Measurements from ENCODE around the gene ADGRV1.
"Not testable (repeated sequence)": the region's sequence is repeated elsewhere in the genome, so short reads cannot be mapped to it uniquely, and the experiment has no call there.

The ADGRV1 gene

GRCh38 chr5:90549729-90550275 is 8.8 kb upstream of the ADGRV1 start:
- DNase-seq, result no peak

- no peak for DNase-seq
Measured at GRCh38 chr5:90550963-90551362, 7.6 kb upstream of the ADGRV1 start.

DNA sequence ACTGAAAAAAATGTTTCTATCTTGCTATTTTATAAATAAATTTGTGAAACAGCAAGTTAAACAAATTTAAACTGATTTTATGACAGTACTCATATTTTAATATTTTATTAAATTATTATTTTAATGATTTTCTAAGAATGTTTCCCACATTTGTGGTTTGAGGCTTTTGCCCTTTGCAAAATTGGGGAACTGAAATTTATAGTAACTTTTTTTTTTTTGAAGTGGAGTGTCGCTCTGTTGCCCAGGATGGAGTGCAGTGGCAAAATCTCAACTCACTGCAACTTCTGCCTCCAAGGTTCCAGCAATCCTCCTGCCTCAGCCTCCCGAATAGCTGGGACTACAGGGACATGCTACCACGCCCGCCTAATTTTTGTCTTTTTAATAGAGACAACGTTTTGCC is 7.2 kb upstream of the ADGRV1 start:
- no peak for DNase-seq

DNA sequence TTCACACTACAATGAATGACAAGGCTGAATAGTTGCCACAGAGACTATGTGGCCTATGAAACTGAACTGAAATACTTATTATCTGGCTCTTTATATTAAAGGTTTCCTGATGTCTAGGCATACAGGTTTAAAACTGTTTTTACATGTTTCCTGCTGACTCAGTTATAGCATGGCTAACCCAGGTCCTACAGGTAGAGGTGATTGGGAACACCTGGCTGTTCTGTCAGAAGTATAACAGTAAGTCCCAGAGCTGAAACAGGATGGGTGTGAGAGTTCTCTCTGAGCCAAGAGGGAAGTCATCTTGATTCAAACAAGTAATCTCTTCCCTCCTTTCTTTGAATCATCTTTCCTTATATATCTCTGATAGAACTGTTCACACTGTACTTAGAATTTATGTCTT is 4.9 kb upstream of the ADGRV1 start:
- DNase-seq, result no peak

DNA sequence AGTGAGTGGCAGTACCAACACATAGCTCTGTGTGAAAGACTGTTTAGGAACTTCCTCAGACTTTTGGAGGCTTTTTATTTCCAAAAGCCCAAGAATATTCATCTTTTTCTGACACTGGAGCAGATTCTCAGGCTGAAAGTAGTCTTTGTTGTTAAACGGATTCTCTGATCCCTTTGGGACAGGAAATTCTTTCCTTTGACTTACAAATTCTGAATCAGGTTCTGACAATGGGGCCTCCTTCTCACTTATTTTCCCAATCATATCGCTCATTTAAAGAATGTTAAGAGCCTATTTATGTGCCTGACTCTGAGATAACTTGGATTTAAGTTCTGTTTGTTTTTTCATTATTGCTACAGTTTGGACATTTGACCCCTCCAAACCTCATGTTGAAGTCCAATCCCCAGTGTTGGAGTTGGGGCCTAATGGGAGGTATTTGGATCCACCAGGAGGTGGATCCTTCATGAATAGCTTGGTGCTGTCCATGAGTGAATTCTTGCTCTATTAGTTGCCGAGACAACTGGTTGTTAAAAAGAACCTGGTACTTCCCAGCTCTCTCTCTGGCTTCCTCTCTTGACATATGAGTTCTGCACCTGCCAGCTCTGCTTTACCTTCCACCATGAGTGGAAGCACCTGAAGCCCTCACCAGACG is 4.1 kb upstream of the ADGRV1 start:
- no peak for DNase-seq

- DNase-seq, result no peak
Measured at GRCh38 chr5:90555666-90556065, 2.9 kb upstream of the ADGRV1 start.

GRCh38 chr5:90557391-90557790 is 1.2 kb upstream of the ADGRV1 start:
- DNase-seq, result no peak

DNA sequence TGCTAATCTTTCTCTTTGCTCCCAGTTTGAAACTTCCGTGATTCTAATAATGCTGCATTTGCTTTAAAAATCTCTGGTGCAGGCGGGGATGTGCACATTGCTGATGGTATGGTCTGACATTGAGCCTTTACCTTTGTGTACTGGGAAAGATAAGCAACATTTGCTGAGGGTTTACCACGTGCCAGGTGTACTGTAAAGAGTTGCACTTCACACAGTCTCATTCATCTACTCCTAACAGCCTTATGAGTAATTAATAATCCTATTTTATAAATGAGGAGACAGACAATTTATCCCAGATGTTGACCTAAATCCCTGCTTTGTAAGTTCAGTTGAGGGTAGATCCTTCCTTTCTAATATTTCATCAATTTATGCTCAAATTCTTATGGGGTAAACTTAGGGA is 726 bp upstream of the ADGRV1 start:
- no peak for DNase-seq

DNA sequence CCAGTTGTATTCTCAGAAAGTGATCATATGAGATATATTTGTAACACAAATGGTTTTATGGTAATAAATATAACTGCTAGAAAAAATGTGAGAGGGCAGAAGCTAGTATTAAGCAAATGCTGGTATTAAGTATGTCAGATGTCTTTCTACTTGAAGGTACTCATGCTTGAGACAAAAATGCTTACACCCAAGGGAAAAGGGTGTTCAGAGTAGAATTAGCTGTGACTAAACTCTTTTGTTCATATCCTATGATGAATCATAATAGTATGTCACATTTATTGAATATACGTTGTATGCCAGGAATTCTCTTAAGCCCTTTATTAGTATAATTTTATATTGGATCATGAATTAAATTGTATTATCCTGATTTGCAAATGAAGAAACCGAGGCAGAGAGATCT is 2.2 kb downstream of the ADGRV1 start:
- DNase-seq, result no peak

DNA sequence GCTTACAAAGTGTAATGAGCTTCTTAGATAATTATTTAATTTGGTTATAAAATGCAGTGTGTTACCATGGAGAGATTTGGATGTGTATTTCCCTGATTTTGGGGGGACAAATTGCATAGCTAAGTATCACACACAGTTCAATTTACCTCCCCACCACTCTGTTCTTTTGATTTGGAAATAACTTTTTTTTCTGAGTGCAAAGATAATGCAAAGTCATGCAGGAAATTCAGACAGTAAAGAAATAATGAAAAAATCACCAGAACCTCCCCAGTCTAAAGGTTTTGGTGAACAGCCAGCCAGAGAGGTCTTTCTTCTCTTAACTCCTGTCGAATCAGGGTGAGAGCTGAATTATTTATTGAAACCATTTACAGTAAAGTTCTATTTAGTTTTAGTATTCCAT is 3.2 kb downstream of the ADGRV1 start:
- no peak for DNase-seq

- DNase-seq, result no peak
Measured at GRCh38 chr5:90562341-90562740, 3.7 kb downstream of the ADGRV1 start.

DNA sequence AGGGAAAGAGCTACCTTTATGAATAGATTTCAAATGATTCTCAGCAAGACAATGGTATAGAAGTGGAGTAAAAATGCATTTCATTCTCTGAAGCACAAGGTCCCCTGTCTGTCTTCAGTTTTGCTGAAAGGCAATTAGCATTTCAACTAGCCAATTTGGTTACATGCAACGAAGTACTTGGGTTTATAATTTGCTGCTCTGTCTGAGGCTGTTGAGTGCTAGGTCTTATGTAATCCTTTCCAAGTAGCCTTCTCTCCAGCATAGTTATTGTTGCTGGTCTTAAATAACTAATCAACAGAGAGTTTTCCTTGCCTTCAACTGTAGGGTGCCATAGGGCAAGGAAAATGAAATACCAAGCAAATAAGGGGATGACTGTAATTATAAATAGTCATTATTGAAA is 4.5 kb downstream of the ADGRV1 start:
- DNase-seq, result no peak

DNA sequence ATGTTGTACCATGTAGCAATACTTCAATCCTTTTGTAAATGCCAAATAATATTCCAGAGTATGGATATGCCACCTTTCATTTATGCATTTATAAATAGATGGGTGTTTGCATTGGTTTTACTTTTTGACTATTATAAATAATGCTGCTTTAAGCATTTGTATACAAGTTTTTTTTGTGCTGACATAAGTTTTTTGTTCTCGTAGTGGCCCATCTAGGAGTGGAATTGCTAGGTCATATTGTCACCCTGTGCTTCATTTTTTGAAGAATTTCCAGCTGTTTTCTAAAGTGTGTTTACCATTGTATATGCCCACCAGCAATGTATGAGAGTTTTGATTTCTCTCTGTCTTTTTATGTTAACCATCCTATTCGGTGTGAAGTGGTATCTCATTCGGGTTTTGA is 6.9 kb downstream of the ADGRV1 start:
- no peak for DNase-seq

- DNase-seq, result no peak
Measured at GRCh38 chr5:90569084-90569483, 10.5 kb downstream of the ADGRV1 start.

DNA sequence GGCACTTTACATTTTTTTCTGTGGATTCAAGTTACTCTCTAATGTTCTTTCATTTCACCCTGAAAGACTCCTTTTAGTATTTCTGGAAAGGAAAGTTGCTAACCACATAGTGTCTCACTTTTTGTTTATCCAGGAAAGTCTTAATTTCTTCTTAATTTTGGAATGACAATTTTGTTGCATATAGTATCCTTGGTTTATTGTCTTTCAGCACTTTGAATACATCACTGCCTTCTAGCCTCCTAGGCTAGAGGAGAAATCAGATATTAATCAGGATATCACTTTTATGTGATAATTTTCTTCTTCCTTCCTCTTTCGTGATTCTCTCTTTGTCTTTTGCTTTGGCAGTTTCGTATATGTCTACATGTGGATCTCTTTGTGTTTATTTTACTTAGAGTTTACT is 11.4 kb downstream of the ADGRV1 start:
- no peak for DNase-seq

DNA sequence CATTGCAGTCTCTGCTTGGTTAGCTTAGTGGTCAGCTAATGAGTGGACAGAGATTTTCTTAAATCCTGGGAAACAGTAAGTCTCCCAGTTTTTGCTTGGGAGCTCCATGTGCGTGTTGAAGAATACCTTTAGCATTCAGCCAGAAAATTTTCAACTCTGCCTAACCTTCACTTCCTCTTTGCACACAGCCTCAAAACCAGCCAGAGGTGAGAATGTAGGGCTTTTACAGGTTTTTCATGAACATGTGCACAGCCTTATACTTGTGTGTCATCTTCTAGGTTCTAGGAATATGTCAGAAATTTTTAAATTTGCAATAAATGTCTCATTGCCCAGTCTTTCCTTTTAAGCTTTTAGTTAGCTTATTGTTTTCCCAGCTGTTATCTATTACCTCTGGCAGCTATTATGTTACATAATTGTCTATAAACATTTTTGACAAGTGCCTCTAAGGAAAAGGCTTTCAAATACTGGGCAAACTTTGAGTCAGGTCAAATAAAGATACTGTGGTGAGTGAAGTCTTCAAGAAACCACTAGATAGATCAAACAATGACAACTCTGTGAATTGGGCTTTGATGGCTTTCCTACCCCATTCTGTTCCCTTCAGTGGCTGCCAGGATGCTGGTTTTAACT is 12.7 kb downstream of the ADGRV1 start:
- no peak for DNase-seq

- no peak for DNase-seq
Measured at GRCh38 chr5:90575712-90576111, 17.1 kb downstream of the ADGRV1 start.

DNA sequence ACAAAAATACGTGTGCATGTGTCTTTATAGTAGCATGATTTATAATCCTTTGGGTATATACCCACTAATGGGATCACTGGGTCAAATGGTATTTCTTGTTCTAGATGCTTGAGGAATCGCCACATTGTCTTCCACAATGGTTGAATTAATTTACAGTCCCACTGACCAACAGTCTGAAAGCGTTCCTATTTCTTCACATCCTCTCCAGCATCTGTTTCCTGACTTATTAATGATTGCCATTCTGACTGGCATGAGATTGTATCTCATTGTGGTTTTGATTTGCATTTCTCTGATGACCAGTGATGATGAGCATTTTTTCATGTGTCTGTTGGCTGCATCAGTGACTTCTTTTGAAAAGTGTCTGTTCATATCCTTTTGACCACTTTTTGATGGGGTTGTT is 18.0 kb downstream of the ADGRV1 start:
- not testable (repeated sequence) for DNase-seq

DNA sequence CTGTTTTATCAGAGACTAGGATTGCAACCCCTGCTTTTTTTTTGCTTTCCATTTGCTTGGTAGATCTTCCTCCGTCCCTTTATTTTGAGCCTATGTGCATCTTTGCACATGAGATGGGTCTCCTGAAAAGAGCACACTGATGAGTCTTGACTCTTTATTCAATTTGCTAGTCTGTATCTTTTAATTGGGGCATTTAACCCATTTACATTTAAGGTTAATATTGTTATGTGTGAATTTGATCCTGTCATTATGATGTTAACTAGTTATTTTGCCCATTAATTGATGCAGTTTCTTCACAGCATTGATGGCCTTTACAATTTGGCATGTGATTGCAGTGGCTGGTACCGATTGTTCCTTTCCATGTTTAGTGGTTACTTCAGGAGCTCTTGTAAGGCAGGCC is 21.3 kb downstream of the ADGRV1 start:
- not testable (repeated sequence) for DNase-seq

DNA sequence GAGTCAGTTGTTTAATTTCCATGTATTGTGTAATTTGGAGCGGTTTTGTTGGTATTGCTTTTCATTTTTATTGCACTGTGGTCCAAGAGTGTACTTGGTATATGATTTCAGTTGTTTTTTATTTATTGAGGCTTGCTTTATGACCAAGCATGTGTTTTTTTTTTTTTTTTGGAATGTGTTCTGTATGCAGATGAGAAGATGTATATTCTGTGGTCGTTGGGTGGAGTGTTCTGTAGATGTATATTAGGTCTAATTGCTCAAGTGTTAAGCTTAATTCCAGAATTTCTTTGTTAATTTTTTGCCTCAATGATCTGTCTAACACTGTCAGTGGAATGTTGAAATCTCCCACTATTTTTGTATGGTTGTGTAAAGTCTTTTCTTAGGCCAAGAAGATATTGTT is 23.4 kb downstream of the ADGRV1 start:
- DNase-seq, result no peak

DNA sequence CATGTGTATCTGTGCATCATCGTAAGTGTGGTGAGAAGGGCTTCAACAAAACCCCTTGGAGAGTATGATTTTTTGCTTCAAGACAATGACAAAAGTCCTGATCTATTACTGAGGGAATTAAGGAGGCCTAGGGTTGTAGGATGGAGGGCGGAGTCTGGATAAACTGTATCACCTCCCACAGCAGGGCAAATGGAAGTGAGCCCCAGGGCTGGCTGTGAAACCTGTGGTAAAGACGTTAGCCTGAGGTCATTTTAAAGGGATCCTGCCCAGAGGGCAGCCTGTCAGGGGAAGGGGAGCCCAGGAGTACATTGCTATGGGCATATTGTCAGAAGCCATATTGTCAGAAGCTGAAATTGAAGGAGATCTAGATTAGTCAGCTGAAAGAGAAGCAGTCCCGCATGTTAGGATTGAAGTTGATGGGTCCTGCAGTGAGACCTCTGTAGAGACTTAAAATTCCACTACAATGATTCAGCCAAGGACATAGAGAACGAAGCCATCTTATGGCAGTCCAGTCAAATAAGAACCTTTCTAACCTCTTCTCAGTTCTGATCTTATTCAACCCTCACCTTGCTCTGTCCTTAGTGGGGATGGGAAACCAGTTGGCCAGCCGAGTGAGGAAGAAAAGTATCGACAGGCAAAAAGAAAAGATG is 26.9 kb downstream of the ADGRV1 start:
- no peak for DNase-seq

GRCh38 chr5:90586469-90586868 is 27.9 kb downstream of the ADGRV1 start:
- DNase-seq, result no peak

DNA sequence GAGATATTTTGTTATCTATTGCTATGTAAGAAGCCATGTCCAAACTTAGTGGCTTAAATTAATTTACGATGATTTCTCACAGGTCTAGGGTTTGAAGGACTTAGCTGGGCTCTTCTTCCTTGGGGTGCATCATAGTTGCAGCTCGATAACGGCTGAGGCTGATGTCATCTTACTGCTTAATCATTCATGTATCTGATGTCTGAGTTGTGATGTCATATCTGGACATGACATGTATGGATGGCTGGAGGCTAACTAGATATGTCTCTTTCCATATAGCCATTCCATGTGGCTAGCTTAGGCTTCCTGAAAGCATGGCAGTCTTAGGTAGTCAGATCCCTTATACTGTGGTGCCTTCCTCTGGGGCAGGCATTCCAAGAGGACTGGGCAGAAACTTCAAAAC is 31.6 kb downstream of the ADGRV1 start:
- no peak for DNase-seq

DNA sequence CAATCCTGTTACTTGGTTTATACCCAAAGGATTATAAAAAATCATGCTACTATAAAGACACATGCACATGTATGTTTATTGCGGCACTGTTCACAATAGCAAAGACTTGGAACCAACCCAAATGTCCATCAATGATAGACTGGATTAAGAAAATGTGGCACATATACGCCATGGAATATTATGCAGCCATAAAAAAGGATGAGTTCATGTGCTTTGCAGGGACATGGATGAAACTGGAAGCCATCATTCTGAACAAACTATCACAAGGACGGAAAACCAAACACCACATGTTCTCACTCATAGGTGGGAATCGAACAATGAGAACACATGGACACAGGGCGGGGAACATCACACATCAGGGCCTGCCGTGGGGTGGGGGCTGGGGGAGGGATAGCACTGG is 34.5 kb downstream of the ADGRV1 start:
- DNase-seq, result not testable (repeated sequence)

Measured in DMS79 (cell line).